Progenitor cell of endocrine pancreas (in vitro differentiated cells): ENCODE data around the gene TM4SF20. TPM values are rescaled to one million over a fixed set of nuclear protein-coding genes. Genes with fewer than 3 reads are reported as not detected.
"Not testable (repeated sequence)": the region's sequence is repeated elsewhere in the genome, so short reads cannot be mapped to it uniquely, and the experiment has no call there.

Experiments used
- DNase-seq: peaks from one replicate; pipeline ENCODE4 v3.0.0; 2021; ENCODE audit warnings: low spot score; ENCODE audit not compliant: unreplicated experiment
- H3K27ac Mint-ChIP-seq: 2 replicates; pipeline ENCODE4 v1.8.0; 2021; ENCODE audit warnings: mild to moderate bottlenecking, moderate library complexity, mixed read lengths
- H3K27me3 Mint-ChIP-seq: 2 replicates; pipeline ENCODE4 v1.8.0; 2021; ENCODE audit warnings: mixed read lengths
- H3K36me3 Mint-ChIP-seq: 2 replicates; pipeline ENCODE4 v1.8.0; 2022; ENCODE audit warnings: mixed read lengths; ENCODE audit not compliant: insufficient read depth
- H3K4me1 Mint-ChIP-seq: 2 replicates; pipeline ENCODE4 v1.8.0; 2021; ENCODE audit warnings: low read depth, mixed read lengths
- H3K4me3 Mint-ChIP-seq: 2 replicates; pipeline ENCODE4 v1.8.0; 2021; ENCODE audit warnings: low read depth, mild to moderate bottlenecking, moderate library complexity, mixed read lengths
- H3K9me3 Mint-ChIP-seq: 2 replicates; pipeline ENCODE4 v1.8.0; 2021; ENCODE audit warnings: low read depth, mixed read lengths
- total RNA-seq: library from RNA; stranded (reverse); gene quantifications from 2 replicates; pipeline ENCODE4 v1.2.1, GENCODE V29; 2021
- TF ChIP-seq, protein P1 (sequence below): fragments of 200-600 bp; sonication (generic); IDR thresholded peaks from one replicate; pipeline ENCODE4 v1.5.0; 2021; ENCODE audit warnings: antibody characterized with exemption, mild to moderate bottlenecking; ENCODE audit not compliant: unreplicated experiment

The TM4SF20 gene
- total RNA-seq, 1 donor from 2014 or later: not detected

DNA sequence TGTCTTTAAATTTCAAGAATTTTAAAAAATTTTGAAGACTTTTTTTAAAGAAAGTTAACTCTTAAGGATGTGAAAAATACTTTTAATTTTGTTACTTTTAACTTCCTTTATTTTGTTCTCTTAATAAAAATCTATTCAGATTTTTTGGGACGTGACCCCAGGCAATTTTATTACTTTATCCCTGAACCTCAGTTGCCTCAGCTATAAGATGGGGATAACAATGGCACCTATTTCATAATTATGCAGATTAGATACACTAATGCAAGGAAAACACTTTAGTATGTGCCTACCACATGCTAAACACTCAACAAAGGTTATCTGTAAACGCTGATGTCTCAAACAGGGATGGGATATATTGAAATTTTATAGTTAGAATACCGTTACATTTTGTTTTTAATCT is 10.1 kb upstream of the TM4SF20 start:
- Mint-ChIP-seq H3K27ac (no peak overlapping the region), H3K27me3 (no peaks in the 10 kb centered on the region), H3K36me3 (no peaks in the 10 kb centered on the region), H3K4me1 (no peaks in the 10 kb centered on the region), H3K4me3 (no peak overlapping the region), H3K9me3 (no peaks in the 10 kb centered on the region)
- DNase-seq: no peak
- TF ChIP-seq, protein P1, sequence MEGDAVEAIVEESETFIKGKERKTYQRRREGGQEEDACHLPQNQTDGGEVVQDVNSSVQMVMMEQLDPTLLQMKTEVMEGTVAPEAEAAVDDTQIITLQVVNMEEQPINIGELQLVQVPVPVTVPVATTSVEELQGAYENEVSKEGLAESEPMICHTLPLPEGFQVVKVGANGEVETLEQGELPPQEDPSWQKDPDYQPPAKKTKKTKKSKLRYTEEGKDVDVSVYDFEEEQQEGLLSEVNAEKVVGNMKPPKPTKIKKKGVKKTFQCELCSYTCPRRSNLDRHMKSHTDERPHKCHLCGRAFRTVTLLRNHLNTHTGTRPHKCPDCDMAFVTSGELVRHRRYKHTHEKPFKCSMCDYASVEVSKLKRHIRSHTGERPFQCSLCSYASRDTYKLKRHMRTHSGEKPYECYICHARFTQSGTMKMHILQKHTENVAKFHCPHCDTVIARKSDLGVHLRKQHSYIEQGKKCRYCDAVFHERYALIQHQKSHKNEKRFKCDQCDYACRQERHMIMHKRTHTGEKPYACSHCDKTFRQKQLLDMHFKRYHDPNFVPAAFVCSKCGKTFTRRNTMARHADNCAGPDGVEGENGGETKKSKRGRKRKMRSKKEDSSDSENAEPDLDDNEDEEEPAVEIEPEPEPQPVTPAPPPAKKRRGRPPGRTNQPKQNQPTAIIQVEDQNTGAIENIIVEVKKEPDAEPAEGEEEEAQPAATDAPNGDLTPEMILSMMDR: no peak

DNA sequence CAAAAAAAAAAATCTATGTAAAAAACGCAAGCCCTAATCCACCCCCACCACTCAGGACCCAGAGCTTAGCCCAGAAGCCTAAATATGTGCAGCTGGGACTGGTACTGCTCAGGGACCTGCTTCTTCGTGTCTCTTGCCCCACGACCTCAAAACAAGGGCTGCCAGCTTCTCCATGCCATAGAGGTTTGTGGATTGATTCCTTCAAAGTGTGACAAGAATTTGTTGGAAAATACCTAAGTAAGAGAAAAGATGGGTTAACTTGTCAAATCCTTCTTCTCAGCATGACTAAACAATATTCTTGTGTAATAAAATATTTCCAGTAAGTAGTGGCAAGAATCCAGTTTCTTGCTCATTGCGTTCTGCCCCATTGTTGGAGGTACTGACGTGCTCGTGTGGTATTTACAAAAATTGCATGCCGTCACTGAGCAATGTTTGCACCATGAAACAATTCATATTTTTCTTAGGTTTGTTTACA is 9.5 kb upstream of the TM4SF20 start:
- no peak overlapping the region for H3K4me3 Mint-ChIP-seq
- no peaks in the 10 kb centered on the region for H3K9me3 Mint-ChIP-seq
- H3K36me3 Mint-ChIP-seq: no peaks in the 10 kb centered on the region
- H3K27ac Mint-ChIP-seq: no peak overlapping the region
- H3K4me1 Mint-ChIP-seq: no peaks in the 10 kb centered on the region
- TF ChIP-seq, protein P1: no peak
- DNase-seq: no peak
- peaks cover 3% of the 10 kb centered on the region for H3K27me3 Mint-ChIP-seq

GRCh38 chr2:227387583-227387982 is 8.5 kb upstream of the TM4SF20 start, which contains the start of gene SCYGR1:
SCYGR1 (minus strand) TSS chr2:227387949; CDS start chr2:227387949, 0 bp downstream.
- not testable (repeated sequence) for H3K36me3 Mint-ChIP-seq, H3K4me3 Mint-ChIP-seq, H3K9me3 Mint-ChIP-seq, H3K27me3 Mint-ChIP-seq, H3K27ac Mint-ChIP-seq, DNase-seq, H3K4me1 Mint-ChIP-seq

DNA sequence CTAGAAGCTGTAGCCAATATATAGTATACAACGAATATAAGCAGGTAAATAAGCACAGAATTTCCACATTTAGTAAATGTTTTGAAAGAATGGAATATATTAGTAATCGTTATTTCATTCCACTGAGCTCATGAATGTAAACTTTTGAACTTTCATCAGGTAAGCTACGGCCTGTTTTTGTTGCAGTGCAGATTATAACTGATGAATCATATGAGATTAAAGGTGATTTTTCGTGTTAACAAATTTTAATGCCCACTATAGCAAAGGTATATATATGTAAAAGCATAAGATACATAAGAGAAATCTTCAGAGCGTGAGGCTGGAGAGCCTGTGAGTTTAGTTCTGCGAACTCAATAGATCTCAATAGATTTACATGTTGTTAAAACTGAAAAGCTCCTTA is 7.5 kb upstream of the TM4SF20 start:
- Mint-ChIP-seq H3K4me3 (no peak overlapping the region), H3K27me3 (peaks cover 3% of the 10 kb centered on the region)
- TF ChIP-seq, protein P1: no peak

DNA sequence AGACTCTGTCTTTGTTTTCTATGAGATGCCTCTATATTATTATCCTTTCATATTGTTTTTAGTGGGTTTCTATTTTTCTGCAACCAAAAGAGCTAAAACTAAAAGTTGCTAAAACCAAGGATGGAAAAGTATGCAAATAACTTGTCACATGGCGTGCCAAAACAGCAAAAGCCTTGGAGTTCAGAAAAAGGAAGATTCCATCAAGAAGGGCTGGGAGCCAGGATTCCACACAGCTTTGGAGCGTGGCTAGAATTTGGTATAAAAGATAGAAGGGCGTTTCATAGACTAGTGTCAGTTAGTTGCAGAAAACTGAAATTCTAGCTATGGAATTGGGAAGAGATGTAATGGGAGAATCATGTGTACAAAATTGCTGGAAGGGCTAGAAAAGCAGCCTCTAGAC is 4.6 kb upstream of the TM4SF20 start:
- Mint-ChIP-seq H3K4me3 (no peak overlapping the region), H3K36me3 (no peaks in the 10 kb centered on the region), H3K27ac (no peak overlapping the region), H3K27me3 (peaks cover 3% of the 10 kb centered on the region), H3K4me1 (no peaks in the 10 kb centered on the region), H3K9me3 (no peaks in the 10 kb centered on the region)
- TF ChIP-seq, protein P1: no peak
- no peak for DNase-seq

More for the DNA sequence above, 7.5 kb upstream of the TM4SF20 start:
- Mint-ChIP-seq H3K27ac (no peak overlapping the region), H3K9me3 (no peaks in the 10 kb centered on the region), H3K4me1 (no peaks in the 10 kb centered on the region), H3K36me3 (no peaks in the 10 kb centered on the region)
- no peak for DNase-seq

DNA sequence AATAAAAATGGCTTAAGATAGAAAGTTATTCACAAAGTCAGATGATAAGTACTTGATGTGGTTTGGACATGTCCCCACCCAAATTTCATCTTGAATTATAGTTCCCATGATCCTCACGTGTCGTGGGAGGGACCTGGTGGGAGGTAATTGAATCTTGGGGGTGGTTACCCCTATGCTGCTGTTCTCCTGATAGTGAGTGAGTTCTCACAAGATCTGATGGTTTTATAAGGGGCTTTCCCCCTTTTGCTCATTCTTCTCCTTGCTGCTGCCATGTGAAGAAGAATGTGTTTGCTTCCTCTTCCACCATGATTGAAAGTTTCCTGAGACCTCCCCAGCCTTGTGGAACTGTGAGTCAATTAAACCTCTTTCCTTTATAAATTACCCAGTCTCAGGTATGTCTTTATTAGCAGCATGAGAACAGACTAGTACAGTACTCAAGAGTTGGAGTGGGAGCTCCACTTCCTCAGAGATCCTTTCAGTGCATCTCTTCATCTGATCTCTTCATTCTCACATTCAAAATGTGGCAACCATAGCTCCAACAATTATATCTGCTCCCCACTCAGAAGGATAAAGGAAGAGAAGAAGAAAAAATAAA is 3.2 kb upstream of the TM4SF20 start:
- H3K36me3 Mint-ChIP-seq, H3K4me1 Mint-ChIP-seq, H3K9me3 Mint-ChIP-seq, DNase-seq, H3K27me3 Mint-ChIP-seq, H3K27ac Mint-ChIP-seq, H3K4me3 Mint-ChIP-seq: not testable (repeated sequence)
